ENCODE measurements around the gene SLC22A23. TPM values are rescaled to one million over a fixed set of nuclear protein-coding genes. Genes with fewer than 3 reads are reported as not detected.

Gene SLC22A23
- total RNA-seq, 1 experiment from 2014 or later: 38.2 TPM

- H3K9me3 Mint-ChIP-seq: no peaks in the 10 kb centered on the region
- no peak overlapping the region for H3K4me3 Mint-ChIP-seq
- peaks cover 9% of the 10 kb centered on the region for H3K4me1 Mint-ChIP-seq
- no peak for ATAC-seq
- ChIA-PET POLR2A (no interaction called here), CTCF (interaction anchor here (0.7 kb wide), 2 partner anchors 66 to 282 kb away, joined by 3 to 4 read pairs; no protein-coding TSS in a partner anchor)
- DNase-seq (ENCODE audit: low spot score): peak; percentile 1
- H3K27me3 Mint-ChIP-seq (ENCODE audit: low read depth): no peaks in the 10 kb centered on the region
- peaks cover 64% of the 10 kb centered on the region for H3K36me3 Mint-ChIP-seq
- no peak overlapping the region for H3K27ac Mint-ChIP-seq
- TF ChIP-seq ZNF396 (CRISPR knock-in tag; IDR thresholded peaks at IDR 0.05; ENCODE audit: borderline replicate concordance) (no peak), ZSCAN18 (CRISPR knock-in tag; IDR thresholded peaks at IDR 0.05) (no peak), ZMAT4 (CRISPR knock-in tag; IDR thresholded peaks at IDR 0.05) (no peak), USF1 (CRISPR knock-in tag; IDR thresholded peaks at IDR 0.05) (no peak), MAX (CRISPR knock-in tag; IDR thresholded peaks at IDR 0.05) (no peak), CBFB (CRISPR knock-in tag; IDR thresholded peaks at IDR 0.05; ENCODE audit: low read depth) (no peak), E2F4 (CRISPR knock-in tag; IDR thresholded peaks at IDR 0.05; ENCODE audit: borderline replicate concordance, low read depth) (no peak), FOXP4 (CRISPR knock-in tag; IDR thresholded peaks at IDR 0.05) (no peak), E2F1 (CRISPR knock-in tag; IDR thresholded peaks at IDR 0.05) (no peak)
Observed at GRCh38 chr6:3287308-3287707, 169.5 kb downstream of the SLC22A23 start.

GRCh38 chr6:3286641-3287171, 170.1 kb downstream of the SLC22A23 start:
- ATAC-seq (no peak), DNase-seq (ENCODE audit: low spot score) (peak; percentile 6)
- TF ChIP-seq ZNF425 (CRISPR knock-in tag; conservative IDR thresholded peaks at IDR 0.05) (no peak), NFE2L1 (CRISPR knock-in tag; IDR thresholded peaks at IDR 0.05) (no peak), ERG (CRISPR knock-in tag; IDR thresholded peaks at IDR 0.05) (no peak), GTF2I (CRISPR knock-in tag; conservative IDR thresholded peaks at IDR 0.05) (no peak), ZNF532 (CRISPR knock-in tag; IDR thresholded peaks at IDR 0.05; ENCODE audit: borderline replicate concordance) (no peak)
- Mint-ChIP-seq H3K9me3 (no peaks in the 10 kb centered on the region), H3K27me3 (ENCODE audit: low read depth) (no peaks in the 10 kb centered on the region), H3K4me1 (peaks cover 15% of the 10 kb centered on the region), H3K4me3 (no peak overlapping the region), H3K27ac (no peak overlapping the region), H3K36me3 (peaks cover 61% of the 10 kb centered on the region)
- ChIA-PET POLR2A (no interaction called here), CTCF (interaction anchor here (1.2 kb wide), 1 partner anchor 9 kb away, joined by 4 read pairs; no protein-coding TSS in a partner anchor)
